ENCODE data around the gene RDX.
A peak's percentile ranks its signal among the peaks of the same experiment; 100 is the strongest.

RDX gene

DNA sequence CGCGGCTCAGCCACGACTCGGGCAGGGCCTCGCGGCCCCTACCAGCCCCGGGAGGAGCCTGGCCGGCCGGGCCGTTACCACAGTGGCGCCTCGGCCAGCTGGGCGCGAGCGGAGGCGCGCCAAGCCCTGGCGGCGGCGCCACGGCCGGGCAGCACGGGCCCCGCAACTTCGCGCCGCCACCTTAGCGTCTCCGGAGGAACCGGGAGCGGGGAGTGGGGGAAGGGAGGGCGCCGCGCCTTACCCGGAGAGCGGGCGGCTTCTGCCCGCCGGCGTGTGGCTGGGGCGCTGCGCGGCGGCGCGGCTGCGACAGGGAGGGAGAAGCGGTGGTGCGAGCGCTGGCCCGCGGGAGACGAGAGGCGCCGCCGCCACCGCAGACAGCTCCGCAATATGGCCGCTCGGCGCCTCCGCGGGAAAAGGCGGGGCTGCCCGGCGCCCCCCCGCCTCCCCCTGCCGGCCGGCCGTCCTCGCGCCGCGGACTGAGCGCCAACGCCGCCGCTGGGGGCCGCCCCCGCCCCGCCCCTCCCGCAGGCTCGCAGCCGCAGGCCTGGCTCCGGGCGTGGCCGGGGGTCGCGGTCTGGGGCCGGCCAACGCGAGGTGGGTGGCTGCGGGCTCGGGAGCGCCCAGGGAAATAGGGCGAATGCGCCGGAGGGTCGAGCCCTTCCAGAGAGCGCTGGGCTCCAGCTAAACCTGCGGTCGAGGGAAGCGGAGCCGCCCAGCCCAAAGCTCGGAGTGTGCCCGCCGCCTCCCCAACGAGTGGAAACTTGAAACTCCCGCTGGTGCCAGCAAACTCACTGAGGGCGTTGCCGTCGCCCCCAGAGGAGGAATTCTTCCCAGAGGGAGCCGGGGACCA, at the start of gene RDX:
TSS of gene RDX (minus strand) at position 389 of the 850 bp plus-strand sequence. CDS start 16,922 bp downstream, outside the sequence.
- H3K27ac Mint-ChIP-seq, result peak within 1 kb of the TSS; percentile 93 to 96
- H3K4me1 Mint-ChIP-seq, result peaks cover 61% of the 10 kb centered on the region
- H3K9me3 Mint-ChIP-seq, result peaks cover 0 to 4% of the 10 kb centered on the region in 2 donors
- H3K27me3 Mint-ChIP-seq, result no peaks in the 10 kb centered on the region
- peak within 1 kb of the TSS; percentile 89 to 94 for H3K4me3 Mint-ChIP-seq
- ATAC-seq (peak; percentile 78), DNase-seq (peak; percentile 61)

DNA sequence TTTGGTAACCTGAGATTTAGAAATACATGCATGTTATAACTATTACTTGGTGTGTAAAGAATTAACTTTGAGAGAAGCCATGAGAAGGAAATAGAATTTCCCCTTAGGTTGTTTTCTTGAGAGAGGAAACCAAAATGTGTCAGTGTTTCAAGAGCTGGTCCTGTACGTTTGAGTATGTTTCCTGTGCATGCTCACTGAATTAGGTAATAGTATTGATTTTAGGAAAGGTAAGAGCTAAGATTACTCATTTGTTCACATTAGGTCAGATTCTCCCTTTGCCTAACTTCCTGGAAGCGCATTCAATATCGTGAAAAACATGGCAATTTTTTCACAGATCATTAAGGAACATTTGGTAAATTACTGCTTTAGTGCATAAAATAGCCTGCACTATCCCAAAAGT, 49.3 kb upstream of the RDX start:
- peak overlapping the region; percentile 82 to 98 for H3K27ac Mint-ChIP-seq
- DNase-seq (no peak), ATAC-seq (peak; percentile 68)
- no peaks in the 10 kb centered on the region for H3K27me3 Mint-ChIP-seq
- peaks cover 17 to 19% of the 10 kb centered on the region in 2 donors for H3K9me3 Mint-ChIP-seq
- H3K4me3 Mint-ChIP-seq, result peak overlapping the region; percentile 69 to 82
- H3K4me1 Mint-ChIP-seq, result peaks cover 64% of the 10 kb centered on the region

- H3K4me3 Mint-ChIP-seq, result no peak overlapping the region
- H3K4me1 Mint-ChIP-seq, result peaks cover 61% of the 10 kb centered on the region
- H3K27me3 Mint-ChIP-seq, result no peaks in the 10 kb centered on the region
- no peak overlapping the region for H3K27ac Mint-ChIP-seq
- peaks cover 17 to 19% of the 10 kb centered on the region in 2 donors for H3K9me3 Mint-ChIP-seq
- no peak for ATAC-seq
- no peak for DNase-seq
Measured at GRCh38 chr11:110340436-110340835, 44.0 kb upstream of the RDX start.

GRCh38 chr11:110339456-110340250, 43.2 kb upstream of the RDX start:
- Mint-ChIP-seq H3K27ac (peak overlapping the region; percentile 8 to 77), H3K4me3 (peak overlapping the region; percentile 5 to 9), H3K27me3 (no peaks in the 10 kb centered on the region), H3K9me3 (peaks cover 14% of the 10 kb centered on the region in 2 donors), H3K4me1 (peaks cover 56% of the 10 kb centered on the region)
- ATAC-seq (peak; percentile 56), DNase-seq (no peak)

DNA sequence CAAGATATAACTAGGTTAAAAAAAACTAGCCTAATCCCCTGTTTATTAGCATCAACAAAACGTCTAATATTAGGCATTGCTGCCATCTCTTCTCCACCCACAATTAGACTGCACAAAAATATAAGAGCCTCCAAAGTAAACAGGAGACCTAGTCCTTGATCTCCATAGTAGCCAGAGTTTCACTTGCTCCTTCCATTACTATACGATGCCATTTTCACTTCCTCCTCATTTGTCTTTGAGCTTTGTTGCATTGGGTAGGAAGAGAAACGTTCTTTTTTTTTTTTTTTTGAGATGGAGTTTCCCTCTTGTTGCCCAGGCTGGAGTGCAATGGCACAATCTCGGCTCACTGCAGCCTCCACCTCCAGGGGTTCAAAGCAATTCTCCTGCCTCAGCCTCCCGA, 42.3 kb upstream of the RDX start:
- ATAC-seq, result no peak
- Mint-ChIP-seq H3K4me3 (peak overlapping the region in 1 of 2 donors; percentile 32), H3K27ac (peak overlapping the region in 1 of 2 donors; percentile 82), H3K9me3 (peaks cover 9 to 10% of the 10 kb centered on the region in 2 donors), H3K27me3 (no peaks in the 10 kb centered on the region), H3K4me1 (peaks cover 51% of the 10 kb centered on the region)
- no peak for DNase-seq

- DNase-seq (peak; percentile 16 to 68), ATAC-seq (peak; percentile 88)
- H3K27ac Mint-ChIP-seq, result peak overlapping the region in 1 of 2 donors; percentile 76
- no peaks in the 10 kb centered on the region for H3K9me3 Mint-ChIP-seq
- H3K4me3 Mint-ChIP-seq, result peak overlapping the region; percentile 39 to 48
- peaks cover 51% of the 10 kb centered on the region for H3K4me1 Mint-ChIP-seq
- H3K27me3 Mint-ChIP-seq, result no peaks in the 10 kb centered on the region
Measured at GRCh38 chr11:110337570-110338193, 41.3 kb upstream of the RDX start.

- H3K27me3 Mint-ChIP-seq, result no peaks in the 10 kb centered on the region
- no peak for DNase-seq
- no peak overlapping the region for H3K27ac Mint-ChIP-seq
Measured at GRCh38 chr11:110336054-110336453, 39.6 kb upstream of the RDX start.

DNA sequence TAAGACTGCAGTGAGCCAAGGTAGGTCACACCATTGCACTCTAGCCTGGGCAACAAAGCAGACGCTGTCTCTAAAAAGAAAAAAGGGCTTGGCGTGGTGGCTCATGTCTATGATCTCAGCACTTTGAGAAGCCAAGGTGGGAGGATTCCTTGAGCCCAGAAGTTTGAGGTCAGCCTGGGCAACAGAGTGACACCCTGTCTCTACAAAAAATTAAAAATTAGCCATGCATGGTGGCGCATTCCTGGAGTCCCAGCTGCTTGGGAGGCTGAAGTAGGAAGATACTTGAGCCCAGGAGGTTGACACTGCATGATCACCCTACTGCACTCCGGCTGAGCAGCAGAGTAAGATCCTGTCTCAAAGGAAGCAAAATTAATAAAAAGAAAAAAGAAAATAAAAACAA, 38.9 kb upstream of the RDX start:
- H3K4me3 Mint-ChIP-seq, result no peak overlapping the region
- peak overlapping the region in 1 of 2 donors; percentile 65 for H3K27ac Mint-ChIP-seq
- ATAC-seq (no peak), DNase-seq (no peak)
- peaks cover 5 to 7% of the 10 kb centered on the region in 2 donors for H3K9me3 Mint-ChIP-seq
- H3K27me3 Mint-ChIP-seq, result no peaks in the 10 kb centered on the region
- peaks cover 52% of the 10 kb centered on the region for H3K4me1 Mint-ChIP-seq

More at GRCh38 chr11:110336054-110336453, 39.6 kb upstream of the RDX start:
- ATAC-seq, result no peak
- Mint-ChIP-seq H3K4me3 (no peak overlapping the region), H3K4me1 (peaks cover 56% of the 10 kb centered on the region), H3K9me3 (peaks cover 0 to 7% of the 10 kb centered on the region in 2 donors)

- ATAC-seq, result no peak
- Mint-ChIP-seq H3K27ac (no peak overlapping the region), H3K27me3 (no peaks in the 10 kb centered on the region), H3K4me1 (peaks cover 43% of the 10 kb centered on the region), H3K9me3 (peaks cover 6 to 7% of the 10 kb centered on the region in 2 donors), H3K4me3 (no peak overlapping the region)
- DNase-seq, result no peak
Measured at GRCh38 chr11:110331626-110332025, 35.2 kb upstream of the RDX start.

GRCh38 chr11:110329445-110329844, 33.0 kb upstream of the RDX start:
- Mint-ChIP-seq H3K4me3 (peak overlapping the region; percentile 97 to 99), H3K4me1 (peaks cover 32% of the 10 kb centered on the region), H3K27ac (no peak overlapping the region), H3K27me3 (no peaks in the 10 kb centered on the region), H3K9me3 (peaks cover 6 to 15% of the 10 kb centered on the region in 2 donors)
- ATAC-seq (peak; percentile 3), DNase-seq (no peak)

DNA sequence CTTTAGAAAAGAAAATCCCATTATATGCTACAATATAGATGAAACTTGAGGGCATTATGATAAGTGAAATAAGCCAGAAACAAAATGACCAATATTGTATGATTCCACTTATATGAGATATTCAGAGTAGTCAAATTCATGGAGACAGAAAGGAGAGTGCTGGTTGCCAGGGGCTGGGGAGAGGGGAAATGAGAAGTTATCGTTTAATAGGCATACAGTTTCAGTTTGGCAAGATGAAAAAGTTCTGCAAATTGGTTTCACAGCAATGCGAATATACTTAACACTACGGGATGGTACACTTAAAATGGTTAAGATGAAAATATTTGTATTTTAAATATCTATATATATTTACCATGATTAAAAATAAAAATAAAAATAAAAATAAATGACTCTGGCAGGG, 31.1 kb upstream of the RDX start:
- peaks cover 6 to 15% of the 10 kb centered on the region in 2 donors for H3K9me3 Mint-ChIP-seq
- H3K4me3 Mint-ChIP-seq, result peak overlapping the region; percentile 97 to 99
- no peak for ATAC-seq
- no peak for DNase-seq
- H3K27me3 Mint-ChIP-seq, result no peaks in the 10 kb centered on the region
- H3K4me1 Mint-ChIP-seq, result peaks cover 32% of the 10 kb centered on the region
- peak overlapping the region; percentile 9 to 74 for H3K27ac Mint-ChIP-seq

DNA sequence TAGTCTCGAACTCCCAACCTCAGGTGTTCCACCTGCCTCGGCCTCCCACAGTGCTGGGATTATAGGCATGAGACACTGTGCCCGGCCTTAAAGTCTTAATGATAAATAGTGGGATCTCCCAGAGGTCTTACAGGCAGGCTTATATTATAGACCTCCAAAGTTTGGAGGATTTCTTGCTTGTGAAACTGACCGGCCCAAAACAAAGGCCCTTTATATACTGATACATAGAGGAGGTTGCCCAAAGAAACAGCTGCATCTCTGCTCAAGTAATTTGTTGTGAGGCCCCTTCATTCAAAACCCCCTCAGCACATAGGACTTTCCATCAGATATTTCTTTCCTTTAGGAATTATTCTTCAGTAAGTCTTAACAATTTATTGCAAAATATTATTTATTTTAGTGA, 27.4 kb upstream of the RDX start:
- peak overlapping the region in 1 of 2 donors; percentile 27 for H3K27ac Mint-ChIP-seq
- peaks cover 0 to 9% of the 10 kb centered on the region in 2 donors for H3K9me3 Mint-ChIP-seq

DNA sequence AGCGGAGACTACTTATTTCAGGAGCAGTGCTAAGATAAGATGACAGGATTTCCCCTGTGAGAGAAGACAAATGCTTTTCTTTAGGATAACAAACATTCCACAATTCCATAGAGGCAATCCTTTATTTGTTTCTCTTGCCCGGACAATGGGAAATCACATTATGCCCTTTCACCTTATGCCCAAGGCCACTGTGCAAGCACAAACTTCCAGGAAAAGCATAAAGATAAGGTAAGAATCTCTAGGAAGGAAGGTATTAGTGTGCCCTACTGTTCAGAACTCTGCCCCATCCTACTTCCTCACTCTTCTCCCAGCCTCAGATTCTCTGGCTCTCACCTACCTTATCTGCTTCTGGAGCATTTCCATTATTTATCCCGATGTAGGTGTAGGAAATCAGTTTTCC, 23.1 kb upstream of the RDX start:
- H3K9me3 Mint-ChIP-seq, result no peaks in the 10 kb centered on the region
- no peak for DNase-seq

More for the DNA sequence above, 27.4 kb upstream of the RDX start:
- DNase-seq, result no peak
- Mint-ChIP-seq H3K4me3 (no peak overlapping the region), H3K4me1 (peaks cover 17% of the 10 kb centered on the region), H3K27me3 (no peaks in the 10 kb centered on the region)
- no peak for ATAC-seq

GRCh38 chr11:110318638-110319404, 22.4 kb upstream of the RDX start:
- Mint-ChIP-seq H3K27me3 (no peaks in the 10 kb centered on the region), H3K27ac (no peak overlapping the region)

More for the DNA sequence above, 23.1 kb upstream of the RDX start:
- Mint-ChIP-seq H3K27me3 (no peaks in the 10 kb centered on the region), H3K27ac (no peak overlapping the region), H3K4me3 (no peak overlapping the region), H3K4me1 (no peaks in the 10 kb centered on the region)
- ATAC-seq, result no peak

DNA sequence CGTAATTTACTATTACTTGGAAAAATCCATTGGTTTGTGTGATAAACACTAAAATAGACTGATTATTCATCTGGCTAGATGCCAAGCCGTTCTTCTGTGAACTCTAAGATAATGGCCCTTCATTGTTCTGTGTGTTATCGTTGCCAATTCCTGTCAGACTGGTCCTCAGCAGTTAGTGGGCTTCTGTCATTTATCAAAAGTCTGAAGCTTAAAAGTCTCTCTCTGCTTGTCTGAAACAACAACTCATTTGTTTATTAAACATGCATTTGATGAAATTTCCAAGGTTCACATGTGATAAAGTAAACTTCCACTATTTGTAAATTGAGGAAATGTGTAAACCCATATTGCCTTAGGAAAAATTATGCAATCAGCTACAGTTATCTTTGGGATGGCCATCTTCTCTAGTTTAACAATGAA, 21.1 kb upstream of the RDX start:
- no peak for ATAC-seq
- H3K4me3 Mint-ChIP-seq, result no peak overlapping the region
- no peak overlapping the region for H3K27ac Mint-ChIP-seq
- DNase-seq, result no peak
- no peaks in the 10 kb centered on the region for H3K27me3 Mint-ChIP-seq
- H3K4me1 Mint-ChIP-seq, result peaks cover under 1% of the 10 kb centered on the region
- no peaks in the 10 kb centered on the region for H3K9me3 Mint-ChIP-seq

More at GRCh38 chr11:110318638-110319404, 22.4 kb upstream of the RDX start:
- H3K4me3 Mint-ChIP-seq, result no peak overlapping the region
- no peaks in the 10 kb centered on the region for H3K9me3 Mint-ChIP-seq
- no peaks in the 10 kb centered on the region for H3K4me1 Mint-ChIP-seq
- ATAC-seq (no peak), DNase-seq (no peak)
